ENCODE measurements around the gene CHIT1.
"Not testable (repeated sequence)": the region's sequence is repeated elsewhere in the genome, so short reads cannot be mapped to it uniquely, and the experiment has no call there.

CHIT1 gene

GRCh38 chr1:203244776-203245175 lies 15.3 kb upstream of the CHIT1 start:
- Histone ChIP-seq H3K36me3 (ENCODE audit: insufficient read depth, low read length) (no peaks in the 10 kb centered on the region), H3K9ac (ENCODE audit: low read depth, low read length) (no peak overlapping the region), H3K4me1 (ENCODE audit: insufficient read depth, low read length) (no peaks in the 10 kb centered on the region), H3K9me3 (ENCODE audit: control insufficient read depth, insufficient read depth, low read length) (no peaks in the 10 kb centered on the region)

- not testable (repeated sequence) for H3K9me3 ChIP-seq (ENCODE audit: control insufficient read depth, insufficient read depth, low read length); H3K4me1 ChIP-seq (ENCODE audit: insufficient read depth, low read length); H3K9ac ChIP-seq (ENCODE audit: low read depth, low read length); H3K36me3 ChIP-seq (ENCODE audit: insufficient read depth, low read length)
Measured at GRCh38 chr1:203241708-203242107, 12.2 kb upstream of the CHIT1 start.

GRCh38 chr1:203239526-203240305 lies 10.2 kb upstream of the CHIT1 start:
- Histone ChIP-seq H3K36me3 (ENCODE audit: insufficient read depth, low read length) (no peaks in the 10 kb centered on the region), H3K9me3 (ENCODE audit: control insufficient read depth, insufficient read depth, low read length) (peaks cover 7% of the 10 kb centered on the region), H3K4me1 (ENCODE audit: insufficient read depth, low read length) (no peaks in the 10 kb centered on the region), H3K9ac (ENCODE audit: low read depth, low read length) (no peak overlapping the region)

- Histone ChIP-seq H3K36me3 (ENCODE audit: insufficient read depth, low read length) (no peaks in the 10 kb centered on the region), H3K9ac (ENCODE audit: low read depth, low read length) (no peak overlapping the region), H3K4me1 (ENCODE audit: insufficient read depth, low read length) (no peaks in the 10 kb centered on the region), H3K9me3 (ENCODE audit: control insufficient read depth, insufficient read depth, low read length) (peaks cover 7% of the 10 kb centered on the region)
Measured at GRCh38 chr1:203239081-203239480, 9.6 kb upstream of the CHIT1 start.

GRCh38 chr1:203238535-203238934 lies 9.1 kb upstream of the CHIT1 start:
- peaks cover 7% of the 10 kb centered on the region for H3K9me3 ChIP-seq (ENCODE audit: control insufficient read depth, insufficient read depth, low read length)
- H3K4me1 ChIP-seq (ENCODE audit: insufficient read depth, low read length): no peaks in the 10 kb centered on the region
- H3K36me3 ChIP-seq (ENCODE audit: insufficient read depth, low read length): no peaks in the 10 kb centered on the region
- no peak overlapping the region for H3K9ac ChIP-seq (ENCODE audit: low read depth, low read length)

- H3K9ac ChIP-seq (ENCODE audit: low read depth, low read length); H3K36me3 ChIP-seq (ENCODE audit: insufficient read depth, low read length); H3K4me1 ChIP-seq (ENCODE audit: insufficient read depth, low read length): not testable (repeated sequence)
- peaks cover 13% of the 10 kb centered on the region for H3K9me3 ChIP-seq (ENCODE audit: control insufficient read depth, insufficient read depth, low read length)
Measured at GRCh38 chr1:203234901-203235300, 5.4 kb upstream of the CHIT1 start.

GRCh38 chr1:203228670-203229069 lies 803 bp downstream of the CHIT1 start:
- Histone ChIP-seq H3K9ac (ENCODE audit: low read depth, low read length) (no peak overlapping the region), H3K36me3 (ENCODE audit: insufficient read depth, low read length) (no peaks in the 10 kb centered on the region), H3K4me1 (ENCODE audit: insufficient read depth, low read length) (no peaks in the 10 kb centered on the region), H3K9me3 (ENCODE audit: control insufficient read depth, insufficient read depth, low read length) (peaks cover 6% of the 10 kb centered on the region)

GRCh38 chr1:203227371-203228083 lies 1.9 kb downstream of the CHIT1 start:
- no peaks in the 10 kb centered on the region for H3K4me1 ChIP-seq (ENCODE audit: insufficient read depth, low read length)
- peaks cover 1% of the 10 kb centered on the region; the same call in 1 of the 2 replicates for H3K9me3 ChIP-seq (ENCODE audit: control insufficient read depth, insufficient read depth, low read length)
- no peaks in the 10 kb centered on the region for H3K36me3 ChIP-seq (ENCODE audit: insufficient read depth, low read length)
- no peak overlapping the region for H3K9ac ChIP-seq (ENCODE audit: low read depth, low read length)

GRCh38 chr1:203225071-203225470 lies 4.4 kb downstream of the CHIT1 start:
- H3K9ac ChIP-seq (ENCODE audit: low read depth, low read length): no peak overlapping the region
- no peaks in the 10 kb centered on the region for H3K9me3 ChIP-seq (ENCODE audit: control insufficient read depth, insufficient read depth, low read length)
- H3K36me3 ChIP-seq (ENCODE audit: insufficient read depth, low read length): no peaks in the 10 kb centered on the region
- H3K4me1 ChIP-seq (ENCODE audit: insufficient read depth, low read length): no peaks in the 10 kb centered on the region

- Histone ChIP-seq H3K9me3 (ENCODE audit: control insufficient read depth, insufficient read depth, low read length) (no peaks in the 10 kb centered on the region), H3K36me3 (ENCODE audit: insufficient read depth, low read length) (no peaks in the 10 kb centered on the region), H3K9ac (ENCODE audit: low read depth, low read length) (no peak overlapping the region), H3K4me1 (ENCODE audit: insufficient read depth, low read length) (no peaks in the 10 kb centered on the region)
Measured at GRCh38 chr1:203223012-203223775, 6.3 kb downstream of the CHIT1 start.

- Histone ChIP-seq H3K36me3 (ENCODE audit: insufficient read depth, low read length) (no peaks in the 10 kb centered on the region), H3K9me3 (ENCODE audit: control insufficient read depth, insufficient read depth, low read length) (no peaks in the 10 kb centered on the region), H3K4me1 (ENCODE audit: insufficient read depth, low read length) (no peaks in the 10 kb centered on the region; the same call in 1 of the 2 replicates), H3K9ac (ENCODE audit: low read depth, low read length) (no peak overlapping the region)
Measured at GRCh38 chr1:203219934-203220333, 9.5 kb downstream of the CHIT1 start.

GRCh38 chr1:203219171-203219570 lies 10.3 kb downstream of the CHIT1 start:
- Histone ChIP-seq H3K36me3 (ENCODE audit: insufficient read depth, low read length) (no peaks in the 10 kb centered on the region), H3K4me1 (ENCODE audit: insufficient read depth, low read length) (no peaks in the 10 kb centered on the region; the same call in 1 of the 2 replicates), H3K9ac (ENCODE audit: low read depth, low read length) (no peak overlapping the region), H3K9me3 (ENCODE audit: control insufficient read depth, insufficient read depth, low read length) (no peaks in the 10 kb centered on the region)

GRCh38 chr1:203217668-203218067 lies 11.8 kb downstream of the CHIT1 start:
- H3K36me3 ChIP-seq (ENCODE audit: insufficient read depth, low read length): no peaks in the 10 kb centered on the region
- no peaks in the 10 kb centered on the region; the same call in 1 of the 2 replicates for H3K4me1 ChIP-seq (ENCODE audit: insufficient read depth, low read length)
- H3K9ac ChIP-seq (ENCODE audit: low read depth, low read length): no peak overlapping the region
- no peaks in the 10 kb centered on the region for H3K9me3 ChIP-seq (ENCODE audit: control insufficient read depth, insufficient read depth, low read length)

GRCh38 chr1:203217139-203217655 lies 12.3 kb downstream of the CHIT1 start:
- Histone ChIP-seq H3K9ac (ENCODE audit: low read depth, low read length) (no peak overlapping the region), H3K4me1 (ENCODE audit: insufficient read depth, low read length) (no peaks in the 10 kb centered on the region; the same call in 1 of the 2 replicates)

More at GRCh38 chr1:203217139-203217655, 12.3 kb downstream of the CHIT1 start:
- Histone ChIP-seq H3K36me3 (ENCODE audit: insufficient read depth, low read length) (no peaks in the 10 kb centered on the region), H3K9me3 (ENCODE audit: control insufficient read depth, insufficient read depth, low read length) (no peaks in the 10 kb centered on the region)
